SK-N-SH (cell line): ENCODE measurements around the gene KCNJ12. TPM values are rescaled to one million over a fixed set of nuclear protein-coding genes. Genes with fewer than 3 reads are reported as not detected.
"Not testable (repeated sequence)": the region's sequence is repeated elsewhere in the genome, so short reads cannot be mapped to it uniquely, and the experiment has no call there.

ENCODE experiments used
- CTCF ChIA-PET: fragments of 300-600, 350-600 bp; formaldehyde crosslinking; extraction: SDS; loops from one replicate; lab custom pipeline; 2021; lab: Yijun Ruan, JAX
- POLR2A ChIA-PET: fragments of 350-600 bp; sonication (Branson Sonifier 250); formaldehyde crosslinking; extraction: SDS; loops from one replicate; lab custom pipeline; 2020; ENCODE audit warnings: antibody characterized with exemption, inconsistent platforms; lab: Yijun Ruan, JAX
- DNase-seq: peaks from one replicate; pipeline ENCODE4 v3.0.0; 2012
- H2AFZ ChIP-seq: fragments of 200-600 bp; sonication (generic); 2 replicates; pipeline ENCODE4 v1.8.1; 2016; ENCODE audit warnings: antibody characterized with exemption, mild to moderate bottlenecking, low read depth
- H3F3A ChIP-seq: fragments of 200-600 bp; sonication (generic); replicated peaks from 2 replicates; pipeline ENCODE3; 2016; ENCODE audit warnings: antibody characterized with exemption, mild to moderate bottlenecking; ENCODE audit not compliant: insufficient read depth
- H3K27ac ChIP-seq, 2 experiments: fragments of 200-500 bp in 1 of 2; fragments of 200-600 bp in 1 of 2; sonication (Bioruptor generic) in 1 of 2; sonication (generic), shearing (Covaris generic) in 1 of 2; 2 replicates each; pipeline versions ENCODE4 v1.5.1 to v1.6.1; 2014 to 2016; ENCODE audit warnings: low read depth in 2 of 2, inconsistent platforms in 1 of 2, low read length in 1 of 2, mild to moderate bottlenecking in 1 of 2, mixed read lengths in 1 of 2
- H3K27me3 ChIP-seq: fragments of 200-600 bp; sonication (generic), shearing (Covaris generic); 2 replicates; pipeline ENCODE4 v1.6.1; 2016; ENCODE audit warnings: mixed run types; ENCODE audit not compliant: insufficient read depth
- H3K36me3 ChIP-seq, 2 experiments: fragments of 200-500 bp in 1 of 2; fragments of 200-600 bp in 1 of 2; sonication (Bioruptor generic) in 1 of 2; sonication (generic) in 1 of 2; replicated peaks in 1 of 2; 2 replicates each; pipeline versions ENCODE3 to v1.5.1; 2014 to 2016; ENCODE audit warnings: low read length in 1 of 2, mild to moderate bottlenecking in 1 of 2; ENCODE audit not compliant: insufficient read depth in 2 of 2, control insufficient read depth in 1 of 2
- H3K4me1 ChIP-seq, 2 experiments: fragments of 200-500 bp in 1 of 2; fragments of 200-600 bp in 1 of 2; sonication (Bioruptor generic) in 1 of 2; sonication (generic), shearing (Covaris generic) in 1 of 2; 2 replicates each; pipeline versions ENCODE4 v1.5.1 to v1.6.1; 2014 to 2016; ENCODE audit warnings: low read depth in 1 of 2, low read length in 1 of 2, mixed run types in 1 of 2; ENCODE audit not compliant: insufficient read depth in 2 of 2, control insufficient read depth in 1 of 2
- H3K4me2 ChIP-seq: fragments of 200-600 bp; sonication (generic), shearing (Covaris generic); 2 replicates; pipeline ENCODE4 v1.6.1; 2017; ENCODE audit warnings: mixed run types
- H3K4me3 ChIP-seq, 2 experiments: fragments of 200-500 bp in 1 of 2; fragments of 200-600 bp in 1 of 2; sonication (Bioruptor generic) in 1 of 2; sonication (generic), shearing (Covaris generic) in 1 of 2; 2 replicates each; pipeline versions ENCODE4 v1.5.1 to v1.8.1; 2014 to 2016; ENCODE audit warnings: low read depth in 2 of 2, inconsistent platforms in 1 of 2, low read length in 1 of 2, mild to moderate bottlenecking in 1 of 2, mixed read lengths in 1 of 2, moderate library complexity in 1 of 2
- H3K79me2 ChIP-seq: fragments of 200-600 bp; sonication (generic); 2 replicates; pipeline ENCODE4 v1.8.1; 2017; ENCODE audit warnings: mild to moderate bottlenecking; ENCODE audit not compliant: insufficient read depth
- H3K9ac ChIP-seq: fragments of 200-600 bp; sonication (generic); 2 replicates; pipeline ENCODE4 v1.6.1; 2017; ENCODE audit warnings: mixed run types
- H3K9me2 ChIP-seq: fragments of 200-600 bp; sonication (generic); 2 replicates; pipeline ENCODE4 v1.6.1; 2017; ENCODE audit warnings: mixed run types
- H3K9me3 ChIP-seq: fragments of 200-600 bp; sonication (generic); 2 replicates; pipeline ENCODE4 v1.6.1; 2017; ENCODE audit warnings: mixed run types, mild to moderate bottlenecking, moderate library complexity
- H4K20me1 ChIP-seq: fragments of 200-600 bp; sonication (generic); 2 replicates; pipeline ENCODE4 v1.6.1; 2017; ENCODE audit warnings: mild to moderate bottlenecking, mixed run types; ENCODE audit not compliant: insufficient read depth
- WGBS: methylation state at CpG from one replicate; pipeline ENCODE4 v1.1.6; 2017; ENCODE audit warnings: low lambda C conversion rate; 5-methylcytosine and 5-hydroxymethylcytosine counted together
- polyA plus RNA-seq, 3 experiments: library from polyadenylated mRNA; depleted of rRNA; stranded (reverse); fragments of >200 nt; gene quantifications; 2 replicates each; pipeline ENCODE4 v1.2.3, GENCODE V29; 2012

The KCNJ12 gene
- polyA plus RNA-seq, 1 of the 3 experiments (the other 2 are of a cell fraction) = 0.36 TPM

DNA sequence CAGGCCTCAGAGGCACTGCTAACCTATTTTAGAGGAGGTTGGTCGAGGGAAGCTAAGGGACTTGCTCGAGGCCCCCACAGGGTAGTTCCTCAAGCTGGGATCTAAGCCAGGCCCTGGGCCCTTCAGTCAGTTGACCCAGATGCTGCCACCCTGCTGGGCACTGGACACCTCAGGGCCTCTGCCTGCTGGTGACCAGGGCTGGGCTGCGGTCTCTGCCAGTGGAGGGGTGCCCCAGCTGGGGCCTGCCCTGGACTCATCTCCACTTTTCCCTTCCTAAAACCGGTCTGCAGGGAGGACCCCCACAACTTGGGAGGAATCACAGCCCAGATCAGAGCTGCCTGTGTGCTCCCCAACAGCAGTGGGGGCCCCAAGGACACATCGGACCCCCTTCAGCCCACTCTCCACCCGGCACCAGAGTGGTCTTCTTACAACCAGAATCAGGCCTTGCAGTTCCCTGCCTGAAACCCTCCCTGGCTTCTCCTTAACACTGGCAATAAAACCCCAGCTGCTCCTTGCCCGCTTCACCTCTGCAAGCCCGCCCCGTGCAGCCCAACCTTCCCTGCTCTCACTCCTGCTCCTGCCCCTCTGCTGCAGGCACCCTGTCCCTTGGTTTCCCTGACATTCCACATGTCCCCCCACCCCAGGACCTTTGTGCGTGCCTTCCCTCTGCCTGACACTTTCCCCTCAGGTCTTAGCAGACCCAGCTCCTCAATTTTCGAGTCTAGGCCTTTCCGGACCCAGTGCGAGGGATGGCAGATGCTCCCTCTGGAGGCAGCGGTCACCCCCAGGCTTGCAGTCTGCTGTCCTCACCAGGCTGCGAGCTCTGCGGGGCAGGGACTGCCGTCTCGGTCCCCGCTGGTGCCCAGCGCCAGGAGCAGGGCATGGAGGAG is 45.5 kb downstream of the KCNJ12 start:
- H3K9me3 ChIP-seq, H3K36me3 ChIP-seq, H4K20me1 ChIP-seq, H3F3A ChIP-seq, H3K79me2 ChIP-seq, POLR2A ChIA-PET, H3K27me3 ChIP-seq, H3K4me3 ChIP-seq, H3K9ac ChIP-seq, H3K9me2 ChIP-seq, H3K4me1 ChIP-seq, H3K4me2 ChIP-seq, H2AFZ ChIP-seq, H3K27ac ChIP-seq: not testable (repeated sequence)
- DNase-seq = peak; percentile 18
- 71% methylated on average over 19 of the region's 20 CpGs for WGBS
- CTCF ChIA-PET = interaction anchor here (1.0 to 2.9 kb wide), 2 partner anchors 35 to 91 kb away, joined by 3 to 9 read pairs; no protein-coding TSS in a partner anchor

DNA sequence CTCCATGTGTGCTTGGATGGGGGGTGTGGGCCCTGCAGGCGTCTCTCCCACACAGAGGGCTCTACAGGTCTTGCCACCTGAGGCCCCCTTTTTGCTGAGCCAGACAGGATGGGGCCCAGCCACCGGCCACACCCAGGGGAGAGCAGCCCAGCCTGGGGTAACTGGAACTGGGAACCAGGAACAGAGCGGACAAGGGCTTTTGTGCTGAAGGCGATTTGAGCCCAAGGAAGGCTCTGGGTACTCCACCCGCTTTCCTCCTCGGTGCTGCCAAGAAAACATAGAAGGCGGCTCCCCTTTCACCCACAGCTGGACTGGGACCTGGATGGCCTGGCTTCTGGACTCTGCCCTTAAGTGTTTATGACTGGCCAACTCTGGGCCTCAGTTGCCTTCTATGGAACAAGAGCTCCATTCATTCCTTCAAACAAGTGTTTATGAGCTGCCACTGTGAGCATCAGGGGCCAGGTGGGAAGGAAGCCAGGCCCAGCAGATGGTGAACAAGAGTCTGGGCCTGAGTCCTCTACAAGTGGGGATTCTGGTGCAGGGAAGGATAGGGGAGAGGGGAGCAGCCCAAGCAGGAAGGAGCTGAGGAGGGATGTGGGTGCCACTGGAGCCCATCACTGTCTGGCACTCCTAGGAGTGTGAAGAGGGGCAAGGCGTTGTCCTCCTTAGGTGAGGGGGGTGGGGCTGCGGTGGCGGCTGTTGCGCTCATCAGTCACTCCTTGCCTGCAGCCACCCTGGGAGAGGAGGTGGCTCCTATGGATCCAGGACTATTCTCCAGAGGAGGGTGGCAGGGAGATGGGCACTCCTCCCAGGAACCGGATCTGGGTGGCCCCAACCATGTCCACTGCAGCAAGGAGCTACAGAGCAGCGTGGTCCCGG is 46.4 kb downstream of the KCNJ12 start:
- H3K4me1 ChIP-seq, H3K9me3 ChIP-seq, H3K36me3 ChIP-seq, DNase-seq, H3K9me2 ChIP-seq, H2AFZ ChIP-seq, H3F3A ChIP-seq, POLR2A ChIA-PET, H3K79me2 ChIP-seq, H3K4me3 ChIP-seq, H4K20me1 ChIP-seq, H3K4me2 ChIP-seq, H3K9ac ChIP-seq, H3K27ac ChIP-seq, H3K27me3 ChIP-seq: not testable (repeated sequence)
- WGBS = 58% methylated on average over 10 of the region's 14 CpGs
- CTCF ChIA-PET = interaction anchor here (1.0 to 2.9 kb wide), 2 partner anchors 34 to 90 kb away, joined by 3 to 9 read pairs; no protein-coding TSS in a partner anchor

DNA sequence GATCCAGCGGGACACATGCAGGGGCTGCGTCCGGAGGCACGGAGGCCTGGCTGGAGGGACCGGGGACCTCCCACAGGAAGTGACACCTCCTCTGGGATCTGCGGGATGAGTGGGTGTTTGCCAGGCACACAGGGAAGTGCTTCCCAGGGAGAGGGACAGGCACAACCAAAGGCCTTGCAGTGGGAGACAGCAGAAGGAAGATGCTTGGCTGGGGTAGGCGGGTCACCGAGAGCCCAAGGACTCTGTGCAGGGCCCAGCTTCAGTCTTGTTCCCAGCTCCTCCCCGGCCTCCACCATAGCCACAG is 47.0 kb downstream of the KCNJ12 start:
- H3K4me3 ChIP-seq, H3K9me2 ChIP-seq, POLR2A ChIA-PET, H2AFZ ChIP-seq, H3F3A ChIP-seq, H3K9ac ChIP-seq, H3K27ac ChIP-seq, H3K79me2 ChIP-seq, H3K9me3 ChIP-seq, H3K4me2 ChIP-seq, H3K4me1 ChIP-seq, CTCF ChIA-PET, H4K20me1 ChIP-seq, H3K27me3 ChIP-seq, DNase-seq, H3K36me3 ChIP-seq: not testable (repeated sequence)
- WGBS = 61% methylated on average over 6 of the region's 9 CpGs

DNA sequence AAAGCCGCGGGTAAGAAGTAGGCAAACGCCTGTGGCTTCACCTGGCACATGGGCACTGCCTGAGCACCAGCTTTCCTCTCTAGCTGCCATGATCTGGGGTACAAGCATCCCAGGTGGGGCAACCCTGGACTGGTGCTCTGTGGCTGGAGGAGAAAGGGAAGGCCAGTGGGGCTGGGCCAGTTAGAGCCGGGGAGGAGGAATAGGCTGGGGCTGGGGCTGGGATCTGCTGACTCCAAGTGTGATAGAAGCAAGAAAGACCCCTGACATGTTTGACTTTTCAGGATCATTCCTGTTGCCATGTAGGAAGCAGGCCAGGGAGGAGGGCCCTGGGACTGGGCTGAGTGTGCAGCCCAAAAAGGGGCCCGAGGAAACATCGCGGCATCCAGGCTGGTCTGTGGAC is 48.5 kb downstream of the KCNJ12 start:
- CTCF ChIA-PET = not testable (repeated sequence)

More for the DNA sequence above, 48.5 kb downstream of the KCNJ12 start:
- WGBS = 84% methylated on average over 7 of the region's 7 CpGs
- H3K27me3 ChIP-seq, H3K9ac ChIP-seq, DNase-seq, H3K9me2 ChIP-seq, POLR2A ChIA-PET, H3K4me1 ChIP-seq, H2AFZ ChIP-seq, H3K4me2 ChIP-seq, H3K79me2 ChIP-seq, H3K27ac ChIP-seq, H3F3A ChIP-seq, H3K4me3 ChIP-seq, H4K20me1 ChIP-seq, H3K9me3 ChIP-seq, H3K36me3 ChIP-seq: not testable (repeated sequence)
